ENCODE results near the gene AFF2. TPM values are rescaled to one million over a fixed set of nuclear protein-coding genes. Genes with fewer than 3 reads are reported as not detected.

AFF2 gene
- total RNA-seq, 1 donor from 2014 or later, result 0.89 TPM

DNA sequence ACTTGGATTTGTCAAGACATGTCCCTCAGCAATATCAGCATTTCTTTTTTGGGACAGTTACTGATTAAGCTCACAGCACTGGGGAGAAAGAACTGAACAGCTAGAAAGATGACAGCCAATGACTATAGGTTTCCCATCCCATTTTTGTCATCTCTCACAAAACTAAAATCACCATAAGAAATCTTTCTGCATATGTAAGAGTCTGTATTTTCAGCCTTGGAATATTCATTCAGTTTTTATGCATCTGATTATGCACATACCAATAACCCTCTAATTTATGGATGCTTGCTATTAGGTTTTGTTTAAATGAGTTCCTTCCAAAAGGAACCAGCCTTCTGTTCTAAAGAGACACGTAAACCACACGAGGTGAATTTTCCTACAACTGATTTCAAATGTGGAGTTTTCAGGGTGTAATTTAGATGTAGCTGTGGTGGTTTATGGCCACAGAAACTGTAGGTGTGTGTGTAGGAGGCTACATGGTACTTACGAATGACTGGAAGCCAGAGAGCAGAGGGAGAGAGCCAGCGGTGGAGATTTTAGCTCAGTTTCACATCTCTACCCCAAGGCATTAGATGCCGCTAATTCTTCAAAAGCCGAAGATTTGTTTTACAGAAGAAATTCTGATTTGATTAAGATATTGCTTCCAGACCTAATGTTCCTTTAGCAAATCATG, 55.3 kb downstream of the AFF2 start:
- H3K27me3 Mint-ChIP-seq (ENCODE audit: unreplicated experiment), result no peaks in the 10 kb centered on the region
- H3K9me3 Mint-ChIP-seq (ENCODE audit: unreplicated experiment), result peaks cover 16% of the 10 kb centered on the region
- H3K27ac Mint-ChIP-seq (ENCODE audit: unreplicated experiment), result no peak overlapping the region
- no peaks in the 10 kb centered on the region for H3K4me1 Mint-ChIP-seq (ENCODE audit: unreplicated experiment)
- no peak for TF ChIP-seq CTCF (IDR thresholded peaks at IDR 0.05)
- no peak overlapping the region for H3K4me3 Mint-ChIP-seq (ENCODE audit: unreplicated experiment)
- H3K36me3 Mint-ChIP-seq (ENCODE audit: unreplicated experiment), result no peaks in the 10 kb centered on the region
- DNase-seq (ENCODE audit: extremely low spot score, unreplicated experiment), result no peak

- peaks cover 20% of the 10 kb centered on the region for H3K9me3 Mint-ChIP-seq (ENCODE audit: unreplicated experiment)
- H3K27me3 Mint-ChIP-seq (ENCODE audit: unreplicated experiment), result no peaks in the 10 kb centered on the region
- H3K4me1 Mint-ChIP-seq (ENCODE audit: unreplicated experiment), result no peaks in the 10 kb centered on the region
- H3K36me3 Mint-ChIP-seq (ENCODE audit: unreplicated experiment), result no peaks in the 10 kb centered on the region
- no peak for TF ChIP-seq CTCF (IDR thresholded peaks at IDR 0.05)
- no peak for DNase-seq (ENCODE audit: extremely low spot score, unreplicated experiment)
- no peak overlapping the region for H3K27ac Mint-ChIP-seq (ENCODE audit: unreplicated experiment)
- H3K4me3 Mint-ChIP-seq (ENCODE audit: unreplicated experiment), result no peak overlapping the region
Observed at GRCh38 chrX:148556498-148556897, 56.1 kb downstream of the AFF2 start.

GRCh38 chrX:148562846-148563245, 62.4 kb downstream of the AFF2 start:
- no peaks in the 10 kb centered on the region for H3K36me3 Mint-ChIP-seq (ENCODE audit: unreplicated experiment)
- H3K27me3 Mint-ChIP-seq (ENCODE audit: unreplicated experiment), result no peaks in the 10 kb centered on the region
- peaks cover 22% of the 10 kb centered on the region for H3K9me3 Mint-ChIP-seq (ENCODE audit: unreplicated experiment)
- DNase-seq (ENCODE audit: extremely low spot score, unreplicated experiment), result no peak
- H3K27ac Mint-ChIP-seq (ENCODE audit: unreplicated experiment), result no peak overlapping the region
- H3K4me3 Mint-ChIP-seq (ENCODE audit: unreplicated experiment), result no peak overlapping the region
- TF ChIP-seq CTCF (IDR thresholded peaks at IDR 0.05), result no peak
- H3K4me1 Mint-ChIP-seq (ENCODE audit: unreplicated experiment), result no peaks in the 10 kb centered on the region

DNA sequence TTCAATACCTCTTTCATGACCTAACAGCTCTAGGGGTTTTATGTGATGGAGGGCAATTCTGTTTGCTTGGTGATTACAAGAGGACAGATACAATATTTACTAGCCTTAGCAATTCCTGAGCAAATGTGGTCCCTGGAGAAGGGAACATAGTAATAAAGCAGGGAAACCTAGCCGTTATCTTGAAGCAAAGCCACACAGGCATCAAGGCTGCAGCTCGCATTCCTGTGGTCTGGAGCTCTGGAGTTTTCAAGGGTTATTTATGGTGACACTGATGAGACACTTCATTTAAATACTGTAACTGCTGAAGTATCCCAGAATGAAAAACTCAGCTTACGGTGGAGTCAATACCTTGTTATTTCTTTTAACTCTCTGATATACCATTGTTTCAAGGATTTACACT, 66.8 kb downstream of the AFF2 start:
- Mint-ChIP-seq H3K4me1 (ENCODE audit: unreplicated experiment) (no peaks in the 10 kb centered on the region), H3K27ac (ENCODE audit: unreplicated experiment) (no peak overlapping the region), H3K27me3 (ENCODE audit: unreplicated experiment) (no peaks in the 10 kb centered on the region), H3K9me3 (ENCODE audit: unreplicated experiment) (peaks cover 5% of the 10 kb centered on the region), H3K4me3 (ENCODE audit: unreplicated experiment) (no peak overlapping the region), H3K36me3 (ENCODE audit: unreplicated experiment) (no peaks in the 10 kb centered on the region)
- no peak for TF ChIP-seq CTCF (IDR thresholded peaks at IDR 0.05)
- DNase-seq (ENCODE audit: extremely low spot score, unreplicated experiment), result no peak

DNA sequence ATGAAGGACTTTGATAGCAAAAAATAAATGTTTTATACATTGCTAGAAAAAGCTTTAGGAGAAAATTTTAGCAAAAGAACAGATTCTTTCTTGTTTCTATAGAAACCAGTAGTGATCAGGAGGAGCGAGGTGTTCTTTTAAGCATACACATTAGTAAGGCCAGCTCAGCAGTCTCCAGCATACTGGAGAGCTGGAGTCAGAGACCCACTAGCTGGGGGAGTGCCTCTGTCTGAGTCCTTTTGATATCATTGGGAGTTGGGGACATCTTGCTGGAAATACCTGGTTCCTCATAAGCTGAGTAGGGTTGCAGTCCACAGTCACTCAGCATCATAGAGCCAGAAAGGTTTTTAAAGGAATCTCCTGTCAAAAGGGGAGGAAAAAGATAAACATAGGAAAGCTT, 67.4 kb downstream of the AFF2 start:
- no peak overlapping the region for H3K27ac Mint-ChIP-seq (ENCODE audit: unreplicated experiment)
- no peaks in the 10 kb centered on the region for H3K27me3 Mint-ChIP-seq (ENCODE audit: unreplicated experiment)
- peaks cover 5% of the 10 kb centered on the region for H3K9me3 Mint-ChIP-seq (ENCODE audit: unreplicated experiment)
- no peak for TF ChIP-seq CTCF (IDR thresholded peaks at IDR 0.05)
- no peak overlapping the region for H3K4me3 Mint-ChIP-seq (ENCODE audit: unreplicated experiment)
- no peaks in the 10 kb centered on the region for H3K4me1 Mint-ChIP-seq (ENCODE audit: unreplicated experiment)
- DNase-seq (ENCODE audit: extremely low spot score, unreplicated experiment), result no peak
- no peaks in the 10 kb centered on the region for H3K36me3 Mint-ChIP-seq (ENCODE audit: unreplicated experiment)

Measured in osteocyte (in vitro differentiated cells).